Loucy (cell line): ENCODE results near the gene LRPPRC.
"Not testable (repeated sequence)": the region's sequence is repeated elsewhere in the genome, so short reads cannot be mapped to it uniquely, and the experiment has no call there.

ENCODE experiments used
- H2AFZ ChIP-seq: fragments of 200-600 bp; sonication (generic); 2 replicates; pipeline ENCODE4 v1.6.0; 2016; ENCODE audit warnings: antibody characterized with exemption, mild to moderate bottlenecking, low read length, moderate library complexity
- H3F3A ChIP-seq: fragments of 200-600 bp; 2 replicates; pipeline ENCODE4 v1.6.0; 2016; ENCODE audit warnings: antibody characterized with exemption, low read depth, mild to moderate bottlenecking
- H3K27me3 ChIP-seq: fragments of 200-600 bp; sonication (generic); 2 replicates; pipeline ENCODE4 v1.6.1; 2014; ENCODE audit warnings: low read length, mild to moderate bottlenecking; ENCODE audit not compliant: insufficient read depth, poor library complexity, severe bottlenecking
- H3K36me3 ChIP-seq: fragments of 200-600 bp; sonication (generic); 2 replicates; pipeline ENCODE4 v1.6.1; 2016; ENCODE audit warnings: low read length; ENCODE audit not compliant: insufficient read depth
- H3K4me1 ChIP-seq: fragments of 200-600 bp; sonication (generic); 2 replicates; pipeline ENCODE4 v1.5.1; 2014; ENCODE audit warnings: low read length, mild to moderate bottlenecking; ENCODE audit not compliant: insufficient read depth, poor library complexity, severe bottlenecking
- H3K4me2 ChIP-seq: fragments of 200-600 bp; sonication (generic); 2 replicates; pipeline ENCODE4 v1.6.0; 2014; ENCODE audit warnings: antibody characterized with exemption, low read length, low read depth, mild to moderate bottlenecking; ENCODE audit not compliant: poor library complexity, severe bottlenecking
- H3K4me3 ChIP-seq: fragments of 200-600 bp; sonication (generic); 2 replicates; pipeline ENCODE4 v1.5.1; 2014; ENCODE audit warnings: low read length, mild to moderate bottlenecking, mixed read lengths; ENCODE audit not compliant: poor library complexity, severe bottlenecking
- H3K79me2 ChIP-seq: fragments of 200-600 bp; sonication (generic); 2 replicates; pipeline ENCODE4 v1.6.1; 2014; ENCODE audit warnings: low read length; ENCODE audit not compliant: insufficient read depth
- H3K9ac ChIP-seq: fragments of 200-600 bp; sonication (generic); 2 replicates; pipeline ENCODE4 v1.6.0; 2014; ENCODE audit warnings: mild to moderate bottlenecking, low read depth, low read length, moderate library complexity; ENCODE audit not compliant: poor library complexity, severe bottlenecking
- H3K9me2 ChIP-seq: fragments of 200-600 bp; sonication (generic); replicated peaks from 2 replicates; pipeline ENCODE4 v1.6.1; 2016; ENCODE audit warnings: low read depth, low read length, mixed read lengths
- H3K9me3 ChIP-seq: fragments of 200-600 bp; sonication (generic); 2 replicates; pipeline ENCODE4 v1.6.1; 2014; ENCODE audit warnings: mild to moderate bottlenecking, antibody characterized with exemption, low read length, low read depth; ENCODE audit not compliant: insufficient read depth
- H4K20me1 ChIP-seq: fragments of 200-600 bp; sonication (generic); 2 replicates; pipeline ENCODE4 v1.6.0; 2014; ENCODE audit warnings: antibody characterized with exemption, low read length, mild to moderate bottlenecking; ENCODE audit not compliant: insufficient read depth, poor library complexity, severe bottlenecking
- EZH2phosphoT487 ChIP-seq: fragments of 200-600 bp; IDR thresholded peaks from 2 replicates; pipeline ENCODE4 v1.6.1; 2018; ENCODE audit warnings: antibody characterized with exemption, mild to moderate bottlenecking, moderate library complexity, borderline replicate concordance
- TF ChIP-seq, protein P1 (sequence below): fragments of 200-600 bp; sonication (generic); conservative IDR thresholded peaks from 2 replicates; pipeline ENCODE4 v1.5.1; 2014; ENCODE audit warnings: mild to moderate bottlenecking, antibody characterized with exemption, low read length

Gene LRPPRC

DNA sequence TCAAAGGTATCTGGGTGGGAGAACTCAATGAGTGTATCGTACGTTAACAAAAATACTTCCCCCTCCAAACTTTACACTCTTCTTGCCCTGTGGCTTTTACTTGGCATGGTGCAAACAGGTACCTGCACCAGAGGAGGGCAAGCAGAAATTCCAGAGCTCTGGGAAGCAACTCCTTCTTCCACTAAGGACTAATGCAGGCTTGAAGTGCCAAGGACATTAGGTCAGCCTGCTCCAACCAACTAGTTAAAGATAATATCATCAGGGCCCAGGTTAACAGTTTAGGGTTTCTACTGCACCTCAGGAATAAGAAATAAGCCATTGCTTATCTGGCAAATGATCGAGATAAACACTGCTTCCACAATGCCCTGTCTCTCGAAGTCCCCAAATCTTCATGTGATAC lies 70.4 kb downstream of the LRPPRC start:
- H3K36me3 ChIP-seq = peaks cover 58% of the 10 kb centered on the region

DNA sequence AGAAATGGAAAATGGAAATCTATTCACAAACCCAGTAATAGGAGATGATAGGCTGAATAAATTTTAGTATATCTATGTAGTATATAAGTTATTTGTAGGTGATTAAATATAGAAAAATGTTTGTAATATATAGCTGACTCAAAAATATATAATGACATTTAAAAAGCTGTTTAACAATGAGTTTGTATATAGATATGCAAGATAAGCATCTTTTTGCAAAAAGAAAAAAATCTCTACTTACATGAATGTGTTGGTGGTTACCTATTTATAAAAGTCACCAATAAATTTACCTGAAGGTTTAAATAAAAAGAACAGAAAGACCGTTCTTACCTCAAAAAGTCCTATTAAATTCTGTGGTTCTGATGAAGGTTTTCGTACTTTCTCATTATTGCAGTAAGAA lies 71.3 kb downstream of the LRPPRC start:
- Histone ChIP-seq H4K20me1 (no peaks in the 10 kb centered on the region), H3K4me3 (no peak overlapping the region), H3K4me2 (no peak overlapping the region), H3K79me2 (no peaks in the 10 kb centered on the region), H3K9ac (no peak overlapping the region), H3F3A (no peaks in the 10 kb centered on the region), H3K9me3 (no peaks in the 10 kb centered on the region), H3K27me3 (no peaks in the 10 kb centered on the region), H3K9me2 (no peaks in the 10 kb centered on the region), H2AFZ (no peak overlapping the region), H3K36me3 (peaks cover 52% of the 10 kb centered on the region), H3K4me1 (no peaks in the 10 kb centered on the region)
- TF ChIP-seq, protein P1, sequence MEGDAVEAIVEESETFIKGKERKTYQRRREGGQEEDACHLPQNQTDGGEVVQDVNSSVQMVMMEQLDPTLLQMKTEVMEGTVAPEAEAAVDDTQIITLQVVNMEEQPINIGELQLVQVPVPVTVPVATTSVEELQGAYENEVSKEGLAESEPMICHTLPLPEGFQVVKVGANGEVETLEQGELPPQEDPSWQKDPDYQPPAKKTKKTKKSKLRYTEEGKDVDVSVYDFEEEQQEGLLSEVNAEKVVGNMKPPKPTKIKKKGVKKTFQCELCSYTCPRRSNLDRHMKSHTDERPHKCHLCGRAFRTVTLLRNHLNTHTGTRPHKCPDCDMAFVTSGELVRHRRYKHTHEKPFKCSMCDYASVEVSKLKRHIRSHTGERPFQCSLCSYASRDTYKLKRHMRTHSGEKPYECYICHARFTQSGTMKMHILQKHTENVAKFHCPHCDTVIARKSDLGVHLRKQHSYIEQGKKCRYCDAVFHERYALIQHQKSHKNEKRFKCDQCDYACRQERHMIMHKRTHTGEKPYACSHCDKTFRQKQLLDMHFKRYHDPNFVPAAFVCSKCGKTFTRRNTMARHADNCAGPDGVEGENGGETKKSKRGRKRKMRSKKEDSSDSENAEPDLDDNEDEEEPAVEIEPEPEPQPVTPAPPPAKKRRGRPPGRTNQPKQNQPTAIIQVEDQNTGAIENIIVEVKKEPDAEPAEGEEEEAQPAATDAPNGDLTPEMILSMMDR = no peak
- no peak for TF ChIP-seq EZH2phosphoT487

More for the DNA sequence above, 70.4 kb downstream of the LRPPRC start:
- no peaks in the 10 kb centered on the region for H3F3A ChIP-seq
- H4K20me1 ChIP-seq = no peaks in the 10 kb centered on the region
- H3K9ac ChIP-seq = no peak overlapping the region
- TF ChIP-seq, protein P1 = no peak
- TF ChIP-seq EZH2phosphoT487 = no peak
- no peaks in the 10 kb centered on the region for H3K27me3 ChIP-seq
- no peaks in the 10 kb centered on the region for H3K9me2 ChIP-seq
- no peak overlapping the region for H3K4me3 ChIP-seq
- H3K9me3 ChIP-seq = no peaks in the 10 kb centered on the region
- no peak overlapping the region for H3K4me2 ChIP-seq
- no peak overlapping the region for H2AFZ ChIP-seq
- no peaks in the 10 kb centered on the region for H3K79me2 ChIP-seq
- H3K4me1 ChIP-seq = no peaks in the 10 kb centered on the region

GRCh38 chr2:43911136-43911790 lies 84.5 kb downstream of the LRPPRC start:
- not testable (repeated sequence) for H3K9me3 ChIP-seq, H3K27me3 ChIP-seq, H3K9ac ChIP-seq, H3F3A ChIP-seq, H4K20me1 ChIP-seq, H3K4me2 ChIP-seq, H3K79me2 ChIP-seq, H3K9me2 ChIP-seq, H3K4me3 ChIP-seq, H3K4me1 ChIP-seq, H2AFZ ChIP-seq
- peaks cover 46% of the 10 kb centered on the region for H3K36me3 ChIP-seq

DNA sequence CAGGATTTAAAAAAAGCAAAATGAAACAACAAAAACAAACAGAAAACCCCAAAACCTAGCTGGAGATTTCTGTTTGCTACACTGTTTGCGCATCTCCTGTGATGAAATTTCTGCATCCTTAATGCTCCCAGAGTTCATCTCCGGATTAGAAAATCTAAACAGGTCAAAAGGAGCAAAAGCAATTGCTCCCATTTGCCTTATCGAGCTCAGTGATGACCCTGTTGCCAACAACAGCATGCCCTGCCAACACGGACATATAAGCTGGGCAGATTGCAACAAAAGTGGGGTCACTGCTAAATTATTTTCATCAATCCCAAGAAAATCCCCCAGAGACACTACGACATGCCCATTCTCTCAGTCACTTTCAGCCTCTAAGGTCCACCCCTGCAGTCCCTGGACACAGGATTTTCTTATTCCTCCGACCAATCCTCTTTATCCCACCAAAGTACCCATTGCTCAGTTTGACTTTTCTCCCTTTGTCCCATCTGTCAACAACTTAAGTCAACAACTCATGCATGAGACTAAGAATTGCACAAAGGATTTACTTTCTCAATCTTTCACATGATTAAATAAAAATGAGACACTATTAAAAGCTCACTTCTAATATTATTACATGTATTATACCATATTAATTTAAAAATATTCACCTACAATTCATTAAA lies 89.2 kb downstream of the LRPPRC start:
- no peaks in the 10 kb centered on the region for H3K27me3 ChIP-seq
- H3K36me3 ChIP-seq = peaks cover 33% of the 10 kb centered on the region

More for the DNA sequence above, 89.2 kb downstream of the LRPPRC start:
- Histone ChIP-seq H3K9me3 (no peaks in the 10 kb centered on the region), H3K9ac (no peak overlapping the region), H3K79me2 (no peaks in the 10 kb centered on the region), H2AFZ (no peak overlapping the region), H3K4me2 (no peak overlapping the region), H3F3A (no peaks in the 10 kb centered on the region), H3K4me3 (no peak overlapping the region), H3K4me1 (no peaks in the 10 kb centered on the region), H3K9me2 (no peaks in the 10 kb centered on the region), H4K20me1 (no peaks in the 10 kb centered on the region)
- no peak for TF ChIP-seq EZH2phosphoT487
- TF ChIP-seq, protein P1 = no peak
